GM03348 (cell line): ENCODE measurements around the gene CEACAM19.
"Not testable (repeated sequence)": the region's sequence is repeated elsewhere in the genome, so short reads cannot be mapped to it uniquely, and the experiment has no call there.

ENCODE experiments used
- DNase-seq: peaks from one replicate; pipeline ENCODE4 v3.0.0; 2012; ENCODE audit warnings: low spot score

Gene CEACAM19

GRCh38 chr19:44645407-44646048 is 25.8 kb upstream of the CEACAM19 start:
- no peak for DNase-seq

- no peak for DNase-seq
Observed at GRCh38 chr19:44646049-44646416, 25.2 kb upstream of the CEACAM19 start.

GRCh38 chr19:44647144-44647543 is 24.1 kb upstream of the CEACAM19 start:
- no peak for DNase-seq

- peak; percentile 31 for DNase-seq
Observed at GRCh38 chr19:44648631-44649251, 22.5 kb upstream of the CEACAM19 start.

GRCh38 chr19:44649578-44650145 is 21.6 kb upstream of the CEACAM19 start:
- DNase-seq, result no peak

- DNase-seq, result no peak
Observed at GRCh38 chr19:44653343-44653742, 17.9 kb upstream of the CEACAM19 start.

GRCh38 chr19:44653977-44654774 is 17.1 kb upstream of the CEACAM19 start:
- DNase-seq, result no peak

GRCh38 chr19:44657211-44657921 is 13.9 kb upstream of the CEACAM19 start:
- peak; percentile 63 for DNase-seq

GRCh38 chr19:44658069-44658733 is 13.1 kb upstream of the CEACAM19 start:
- no peak for DNase-seq

- DNase-seq, result no peak
Observed at GRCh38 chr19:44660081-44660480, 11.2 kb upstream of the CEACAM19 start.

GRCh38 chr19:44661205-44661604 is 10.1 kb upstream of the CEACAM19 start:
- no peak for DNase-seq

- DNase-seq, result no peak
Observed at GRCh38 chr19:44661904-44662303, 9.4 kb upstream of the CEACAM19 start.

- DNase-seq, result peak; percentile 18
Observed at GRCh38 chr19:44662691-44663385, 8.4 kb upstream of the CEACAM19 start.

GRCh38 chr19:44663996-44664395 is 7.3 kb upstream of the CEACAM19 start:
- no peak for DNase-seq

GRCh38 chr19:44664976-44665375 is 6.3 kb upstream of the CEACAM19 start:
- no peak for DNase-seq

GRCh38 chr19:44666852-44667556 is 4.3 kb upstream of the CEACAM19 start:
- DNase-seq, result no peak

- DNase-seq, result no peak
Observed at GRCh38 chr19:44668985-44669764, 2.1 kb upstream of the CEACAM19 start.

GRCh38 chr19:44670027-44670426 is 1.3 kb upstream of the CEACAM19 start:
- not testable (repeated sequence) for DNase-seq

GRCh38 chr19:44672226-44672625 is 944 bp downstream of the CEACAM19 start:
- DNase-seq, result no peak

- no peak for DNase-seq
Observed at GRCh38 chr19:44673510-44673909, 2.2 kb downstream of the CEACAM19 start.
